Uterus (tissue), 4 donors: ENCODE measurements around the gene OGA. TPM values are rescaled to one million over a fixed set of nuclear protein-coding genes. Genes with fewer than 3 reads are reported as not detected.

Experiments
- DNase-seq, 2 donors: peaks; one replicate each; pipeline ENCODE4 v3.0.0-alpha.2; 2019 to 2020
- H3K27ac ChIP-seq, 2 donors: fragments of 200-600 bp; sonication (generic); 1 replicate in 1 of 2; 2 replicates in 1 of 2; pipeline ENCODE4 v1.5.1; 2016 to 2018
- H3K27me3 ChIP-seq, 2 donors: fragments of 200-600 bp; sonication (generic); one replicate each; pipeline ENCODE4 v1.5.1; 2018 to 2019; ENCODE audit warnings: control low read depth in 1 of 2
- H3K36me3 ChIP-seq, 2 donors: fragments of 200-600 bp; sonication (generic); one replicate each; pipeline ENCODE4 v1.5.1; 2019; ENCODE audit warnings: control low read depth in 1 of 2
- H3K4me1 ChIP-seq, 2 donors: fragments of 200-600 bp; sonication (generic); one replicate each; pipeline ENCODE4 v1.5.1; 2018 to 2019; ENCODE audit warnings: control low read depth in 1 of 2
- H3K4me3 ChIP-seq, 2 donors: fragments of 200-600 bp; sonication (generic); 1 replicate in 1 of 2; 2 replicates in 1 of 2; pipeline ENCODE4 v1.5.1; 2018 to 2019; ENCODE audit warnings: mild to moderate bottlenecking in 1 of 2
- H3K9me3 ChIP-seq, 2 donors: fragments of 200-600 bp; sonication (generic); one replicate each; pipeline ENCODE4 v1.5.1; 2019; ENCODE audit warnings: control low read depth in 1 of 2
- CTCF ChIP-seq, 4 experiments: fragments of 200-600 bp in 2 of 4; fragments of 450-650 bp in 2 of 4; sonication (generic) in 2 of 4; IDR thresholded peaks; one replicate each; pipeline ENCODE4 v1.5.1; 2016 to 2019; ENCODE audit warnings: antibody characterized with exemption in 4 of 4, mild to moderate bottlenecking in 2 of 4, moderate library complexity in 1 of 4
- POLR2A ChIP-seq, 2 donors: fragments of 450-650 bp; IDR thresholded peaks; one replicate each; pipeline ENCODE4 v1.6.1; 2016; ENCODE audit warnings: antibody characterized with exemption in 2 of 2, mild to moderate bottlenecking in 1 of 2, moderate library complexity in 1 of 2
- intact Hi-C: fragments of 100-400 bp; cut with DNase I; formaldehyde crosslinking; loops from one replicate; pipeline ENCODE4 v1.15.1; 2023; ENCODE audit warnings: low total_unique reads
- total RNA-seq, 4 donors: library from RNA; depleted of rRNA in 3 of 4; stranded (reverse); fragments of >200 nt in 3 of 4; gene quantifications; one replicate each; pipeline versions ENCODE4 v1.1.0 to v1.2.4, GENCODE V29; 2014 to 2023
- donor health status: DM: yes; HTN: yes; CAD: no.

OGA gene
- total RNA-seq, 4 donors from 2014 or later = 63.5 to 181 (median 156) TPM

- DNase-seq = no peak
- Histone ChIP-seq H3K27me3 (no peaks in the 10 kb centered on the region), H3K27ac (no peak overlapping the region), H3K4me3 (no peak overlapping the region), H3K9me3 (no peaks in the 10 kb centered on the region), H3K4me1 (no peaks in the 10 kb centered on the region), H3K36me3 (no peaks in the 10 kb centered on the region)
- intact Hi-C loops = no loop called here
- TF ChIP-seq POLR2A (IDR thresholded peaks at IDR 0.05) (no peak), CTCF (IDR thresholded peaks at IDR 0.05) (no peak)
These were observed 30.2 kb upstream of the OGA start for GRCh38 chr10:101848408-101848807.

GRCh38 chr10:101845893-101846292, 27.6 kb upstream of the OGA start:
- intact Hi-C loops = no loop called here

GRCh38 chr10:101843032-101844021, 25.1 kb upstream of the OGA start, which contains the start of gene KCNIP2:
Gene KCNIP2, minus strand, starts transcription at chr10:101843800. Its CDS starts 232 bp downstream, at chr10:101843568.
- no peak within 1 kb of the TSS for H3K27ac ChIP-seq

More at GRCh38 chr10:101845893-101846292, 27.6 kb upstream of the OGA start:
- DNase-seq = no peak
- Histone ChIP-seq H3K27me3 (no peaks in the 10 kb centered on the region), H3K27ac (no peak overlapping the region), H3K4me3 (no peak overlapping the region), H3K36me3 (no peaks in the 10 kb centered on the region), H3K9me3 (no peaks in the 10 kb centered on the region), H3K4me1 (peaks cover 0 to 5% of the 10 kb centered on the region in 2 donors)
- TF ChIP-seq CTCF (IDR thresholded peaks at IDR 0.05) (no peak), POLR2A (IDR thresholded peaks at IDR 0.05) (no peak)

GRCh38 chr10:101841826-101842225, 23.6 kb upstream of the OGA start:
- no peaks in the 10 kb centered on the region for H3K9me3 ChIP-seq
- no peak overlapping the region for H3K27ac ChIP-seq
- no peaks in the 10 kb centered on the region for H3K27me3 ChIP-seq
- intact Hi-C loops = no loop called here
- no peak for TF ChIP-seq CTCF (IDR thresholded peaks at IDR 0.05)
- no peak for TF ChIP-seq POLR2A (IDR thresholded peaks at IDR 0.05)
- no peak overlapping the region for H3K4me3 ChIP-seq
- no peaks in the 10 kb centered on the region for H3K36me3 ChIP-seq
- peaks cover 0 to 6% of the 10 kb centered on the region in 2 donors for H3K4me1 ChIP-seq
- no peak for DNase-seq

More at GRCh38 chr10:101843032-101844021, 25.1 kb upstream of the OGA start, which contains the start of gene KCNIP2:
- Histone ChIP-seq H3K27me3 (no peaks in the 10 kb centered on the region), H3K4me1 (peaks cover 0 to 6% of the 10 kb centered on the region in 2 donors), H3K36me3 (no peaks in the 10 kb centered on the region), H3K4me3 (no peak within 1 kb of the TSS), H3K9me3 (no peaks in the 10 kb centered on the region)
- TF ChIP-seq CTCF (IDR thresholded peaks at IDR 0.05) (no peak), POLR2A (IDR thresholded peaks at IDR 0.05) (no peak)
- intact Hi-C loops = no loop called here
- no peak for DNase-seq
